ENCODE measurements around the gene PRDM16. TPM values are rescaled to one million over a fixed set of nuclear protein-coding genes. Genes with fewer than 3 reads are reported as not detected.

PRDM16 gene
- total RNA-seq, 2 donors from 2014 or later, result 0.79 to 6.1 TPM

DNA sequence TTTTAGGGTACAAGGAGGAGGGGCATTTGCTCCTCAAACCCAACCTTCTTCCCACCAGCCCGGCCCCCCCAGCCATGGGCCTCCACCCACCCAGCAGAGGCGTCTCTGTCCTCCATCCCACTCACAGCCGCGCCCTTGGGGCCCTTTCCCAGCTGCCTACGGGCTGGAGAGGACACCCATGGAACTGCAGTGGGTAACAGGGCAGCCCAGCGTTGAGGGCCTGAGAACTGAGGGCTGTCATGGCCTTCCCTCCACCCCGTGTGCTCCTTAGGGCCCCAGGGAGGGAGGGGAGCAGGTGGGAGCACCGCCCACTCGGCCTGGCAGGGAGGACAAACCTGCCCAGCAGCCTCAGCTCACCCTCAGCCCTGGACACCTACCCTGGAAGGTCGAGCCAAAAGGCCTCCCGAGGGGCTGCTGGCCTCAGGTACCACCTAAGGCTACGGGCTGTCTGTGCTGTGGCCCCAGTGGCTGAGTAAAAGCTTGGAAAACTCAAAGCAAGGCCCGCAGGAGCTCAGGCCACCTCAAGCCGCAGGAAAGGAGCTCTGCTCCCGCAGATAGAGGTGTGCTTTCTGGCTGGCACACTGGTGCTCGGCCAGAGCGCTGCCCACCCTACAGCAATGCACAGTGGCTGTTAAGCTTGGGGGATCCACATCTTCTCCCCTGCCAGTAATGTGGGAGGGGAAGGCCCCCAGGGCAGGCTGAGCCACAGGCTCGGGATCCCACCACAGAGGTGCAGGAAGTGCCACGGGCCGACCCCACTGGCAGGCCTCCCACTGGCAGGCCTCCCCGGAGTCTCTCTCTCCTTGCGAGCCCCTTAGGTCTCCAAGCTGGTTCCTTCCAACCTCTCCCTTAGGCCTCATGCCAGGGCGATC, 383.2 kb downstream of the PRDM16 start:
- no peaks in the 10 kb centered on the region for H3K9me3 ChIP-seq
- peaks cover 10% of the 10 kb centered on the region for H3K27me3 ChIP-seq
- H3K9ac ChIP-seq (ENCODE audit: low read depth in 2 of 2, low read length in 2 of 2), result peak overlapping the region in 1 of 2 donors; percentile 39
- intact Hi-C loops (cut with DNase I), result no loop called here
- no peak overlapping the region for H3K27ac ChIP-seq
- peaks cover 23% of the 10 kb centered on the region for H3K4me1 ChIP-seq
- H3K36me3 ChIP-seq, result no peaks in the 10 kb centered on the region
- DNase-seq, result no peak
- H3K4me3 ChIP-seq, result no peak overlapping the region
- TF ChIP-seq, protein P1, sequence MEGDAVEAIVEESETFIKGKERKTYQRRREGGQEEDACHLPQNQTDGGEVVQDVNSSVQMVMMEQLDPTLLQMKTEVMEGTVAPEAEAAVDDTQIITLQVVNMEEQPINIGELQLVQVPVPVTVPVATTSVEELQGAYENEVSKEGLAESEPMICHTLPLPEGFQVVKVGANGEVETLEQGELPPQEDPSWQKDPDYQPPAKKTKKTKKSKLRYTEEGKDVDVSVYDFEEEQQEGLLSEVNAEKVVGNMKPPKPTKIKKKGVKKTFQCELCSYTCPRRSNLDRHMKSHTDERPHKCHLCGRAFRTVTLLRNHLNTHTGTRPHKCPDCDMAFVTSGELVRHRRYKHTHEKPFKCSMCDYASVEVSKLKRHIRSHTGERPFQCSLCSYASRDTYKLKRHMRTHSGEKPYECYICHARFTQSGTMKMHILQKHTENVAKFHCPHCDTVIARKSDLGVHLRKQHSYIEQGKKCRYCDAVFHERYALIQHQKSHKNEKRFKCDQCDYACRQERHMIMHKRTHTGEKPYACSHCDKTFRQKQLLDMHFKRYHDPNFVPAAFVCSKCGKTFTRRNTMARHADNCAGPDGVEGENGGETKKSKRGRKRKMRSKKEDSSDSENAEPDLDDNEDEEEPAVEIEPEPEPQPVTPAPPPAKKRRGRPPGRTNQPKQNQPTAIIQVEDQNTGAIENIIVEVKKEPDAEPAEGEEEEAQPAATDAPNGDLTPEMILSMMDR (IDR thresholded peaks at IDR 0.05), result no peak

GRCh38 chr1:3452866-3453175, 383.8 kb downstream of the PRDM16 start:
- no peaks in the 10 kb centered on the region for H3K36me3 ChIP-seq
- intact Hi-C loops (cut with DNase I), result loop anchor here (1.0 kb wide), 1 partner anchor 31 kb away; no protein-coding TSS in a partner anchor
- H3K9ac ChIP-seq (ENCODE audit: low read depth in 2 of 2, low read length in 2 of 2), result peak overlapping the region in 1 of 2 donors; percentile 39
- DNase-seq, result no peak
- peaks cover 10% of the 10 kb centered on the region for H3K27me3 ChIP-seq
- peaks cover 29% of the 10 kb centered on the region for H3K4me1 ChIP-seq
- TF ChIP-seq, protein P1 (IDR thresholded peaks at IDR 0.05), result no peak
- H3K9me3 ChIP-seq, result no peaks in the 10 kb centered on the region
- H3K27ac ChIP-seq, result no peak overlapping the region
- H3K4me3 ChIP-seq, result no peak overlapping the region

- intact Hi-C loops (cut with DNase I), result loop anchor here (1.0 kb wide), 1 partner anchor 31 kb away; no protein-coding TSS in a partner anchor
- Histone ChIP-seq H3K4me1 (peaks cover 33% of the 10 kb centered on the region), H3K36me3 (no peaks in the 10 kb centered on the region), H3K27me3 (peaks cover 10% of the 10 kb centered on the region), H3K9me3 (no peaks in the 10 kb centered on the region), H3K9ac (ENCODE audit: low read depth in 2 of 2, low read length in 2 of 2) (peak overlapping the region; percentile 38 to 62), H3K27ac (no peak overlapping the region), H3K4me3 (no peak overlapping the region)
- DNase-seq, result peak; percentile 88
- TF ChIP-seq, protein P1 (IDR thresholded peaks at IDR 0.05), result peak; percentile 96
These were observed 384.3 kb downstream of the PRDM16 start for GRCh38 chr1:3453203-3453761.

DNA sequence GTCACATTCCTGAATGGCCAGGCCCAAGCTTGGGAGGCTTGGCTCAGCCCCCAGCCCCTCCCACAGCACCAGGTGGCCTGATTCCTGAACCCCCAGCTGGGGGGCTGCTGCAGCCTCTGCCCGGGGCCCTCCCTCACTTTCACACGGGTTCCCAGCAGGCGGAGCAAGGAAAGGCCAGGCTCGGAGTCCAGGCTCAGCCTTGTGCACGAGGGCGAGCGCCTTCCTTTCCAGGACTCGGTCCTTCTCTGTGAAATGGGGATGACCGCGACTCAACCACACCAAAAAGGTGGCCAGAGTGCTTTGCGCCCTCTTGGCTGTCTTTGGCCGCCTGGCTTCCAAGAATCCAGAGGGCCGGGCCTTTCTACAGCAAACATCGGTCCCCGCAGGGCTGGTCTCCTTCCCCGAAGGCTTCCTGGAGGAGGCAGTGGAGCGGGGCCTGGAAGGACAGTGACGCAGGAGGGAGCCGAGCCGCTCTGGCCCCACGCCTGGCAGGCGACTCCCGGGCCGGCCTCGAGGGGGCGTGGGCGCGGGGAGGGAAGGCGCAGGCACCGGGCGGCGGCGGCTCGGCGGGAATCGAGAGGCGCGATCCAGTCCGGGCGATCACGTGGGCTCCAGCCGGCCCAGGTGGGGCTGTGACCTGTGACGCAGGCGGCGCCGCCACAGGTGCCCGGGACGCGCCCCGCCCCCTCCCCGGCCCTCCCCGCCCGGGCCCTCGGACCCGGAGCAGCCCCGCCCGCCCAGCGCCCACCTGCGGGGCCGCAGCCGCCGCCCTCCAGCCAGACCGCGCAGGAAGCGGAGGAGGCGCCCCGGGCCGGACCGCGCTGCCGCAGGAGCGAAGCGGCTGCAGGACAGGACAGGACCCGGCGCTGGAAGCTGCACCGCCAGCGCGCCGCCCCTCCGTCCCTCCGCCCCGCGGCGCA, 385.1 kb downstream of the PRDM16 start, which contains the start of gene ARHGEF16:
TSS of gene ARHGEF16 (plus strand) at position 775 of the 920 bp plus-strand sequence. CDS start 8,420 bp downstream, outside the sequence.
- TF ChIP-seq, protein P1 (IDR thresholded peaks at IDR 0.05), result peak; percentile 53
- H3K9me3 ChIP-seq, result no peaks in the 10 kb centered on the region
- peak within 1 kb of the TSS; percentile 86 to 91 for H3K9ac ChIP-seq (ENCODE audit: low read depth in 2 of 2, low read length in 2 of 2)
- intact Hi-C loops (cut with DNase I), result loop anchor here (1.0 kb wide), 1 partner anchor 30 kb away; no protein-coding TSS in a partner anchor
- H3K27me3 ChIP-seq, result peaks cover 10% of the 10 kb centered on the region
- H3K4me1 ChIP-seq, result peaks cover 38% of the 10 kb centered on the region
- H3K4me3 ChIP-seq, result peak within 1 kb of the TSS; percentile 71
- peak; percentile 90 for DNase-seq
- peak within 1 kb of the TSS; percentile 91 for H3K27ac ChIP-seq
- no peaks in the 10 kb centered on the region for H3K36me3 ChIP-seq

Measured in colonic mucosa (tissue), 4 donors.